Common myeloid progenitor, CD34-positive (primary cell): ENCODE data around the gene BAIAP2.
A peak's percentile ranks its signal among the peaks of the same experiment; 100 is the strongest.
"Not testable (repeated sequence)": the region's sequence is repeated elsewhere in the genome, so short reads cannot be mapped to it uniquely, and the experiment has no call there.

Source experiments
- CTCF ChIA-PET: fragments of 350-600 bp; sonication (Branson Sonifier 250); formaldehyde crosslinking; loops from one replicate; lab custom pipeline; 2021; ENCODE audit warnings: antibody characterized with exemption; lab: Charles Lee
- POLR2A ChIA-PET: fragments of 350-600 bp; sonication (Branson Sonifier 250); formaldehyde crosslinking; loops from one replicate; lab custom pipeline; 2021; ENCODE audit warnings: antibody characterized with exemption; lab: Charles Lee
- DNase-seq, 3 donors: peaks; one replicate each; pipeline versions ENCODE4 v3.0.0 to v3.0.0-alpha.2; 2013
- H3K27ac ChIP-seq, 2 experiments: 1 replicate in 1 of 2; 2 replicates in 1 of 2; pipeline ENCODE4 v1.7.0; 2013; ENCODE audit warnings: inconsistent platforms in 2 of 2, low read length in 2 of 2, mild to moderate bottlenecking in 2 of 2, low read depth in 1 of 2, moderate library complexity in 1 of 2; ENCODE audit not compliant: severe bottlenecking in 2 of 2, insufficient read depth in 1 of 2, poor library complexity in 1 of 2
- H3K27me3 ChIP-seq, 5 experiments: replicated peaks in 2 of 5; 1 replicate in 3 of 5; 2 replicates in 2 of 5; pipeline versions ENCODE4 v1.6.1 to v1.7.0; 2013; ENCODE audit warnings: low read length in 4 of 5, mild to moderate bottlenecking in 2 of 5, moderate library complexity in 2 of 5, inconsistent platforms in 1 of 5; ENCODE audit not compliant: insufficient read depth in 5 of 5, control insufficient read depth in 4 of 5
- H3K36me3 ChIP-seq, 4 experiments: 1 replicate in 2 of 4; 2 replicates in 2 of 4; pipeline versions ENCODE4 v1.6.1 to v1.7.0; 2013; ENCODE audit warnings: low read length in 3 of 4, control low read depth in 1 of 4, mild to moderate bottlenecking in 1 of 4; ENCODE audit not compliant: control insufficient read depth in 4 of 4, insufficient read depth in 4 of 4
- H3K4me1 ChIP-seq, 4 experiments: 1 replicate in 3 of 4; 2 replicates in 1 of 4; pipeline versions ENCODE4 v1.6.1 to v1.7.1; 2013; ENCODE audit warnings: low read length in 3 of 4, mild to moderate bottlenecking in 3 of 4, control low read depth in 1 of 4, inconsistent platforms in 1 of 4, moderate library complexity in 1 of 4; ENCODE audit not compliant: control insufficient read depth in 4 of 4, insufficient read depth in 4 of 4; ENCODE audit errors: control extremely low read depth in 1 of 4
- H3K4me3 ChIP-seq, 7 experiments: 1 replicate in 4 of 7; 2 replicates in 3 of 7; pipeline versions ENCODE4 v1.5.1 to v1.7.0; 2013; ENCODE audit warnings: mild to moderate bottlenecking in 7 of 7, low read length in 6 of 7, moderate library complexity in 6 of 7, inconsistent platforms in 2 of 7, low read depth in 2 of 7, control low read depth in 1 of 7; ENCODE audit not compliant: insufficient read depth in 4 of 7, control insufficient read depth in 1 of 7; ENCODE audit errors: extremely low read depth in 1 of 7
- H3K9me3 ChIP-seq, 5 experiments: 1 replicate in 4 of 5; 2 replicates in 1 of 5; pipeline versions ENCODE4 v1.6.1 to v1.7.1; 2013; ENCODE audit warnings: low read length in 4 of 5, mild to moderate bottlenecking in 2 of 5, inconsistent platforms in 1 of 5, low read depth in 1 of 5, moderate library complexity in 1 of 5; ENCODE audit not compliant: control insufficient read depth in 4 of 5, insufficient read depth in 2 of 5; ENCODE audit errors: control extremely low read depth in 1 of 5
- WGBS: methylation state at CpG from one replicate; pipeline ENCODE4 v1.1.5; 2013; ENCODE audit not compliant: insufficient coverage; 5-methylcytosine and 5-hydroxymethylcytosine counted together

Gene BAIAP2

DNA sequence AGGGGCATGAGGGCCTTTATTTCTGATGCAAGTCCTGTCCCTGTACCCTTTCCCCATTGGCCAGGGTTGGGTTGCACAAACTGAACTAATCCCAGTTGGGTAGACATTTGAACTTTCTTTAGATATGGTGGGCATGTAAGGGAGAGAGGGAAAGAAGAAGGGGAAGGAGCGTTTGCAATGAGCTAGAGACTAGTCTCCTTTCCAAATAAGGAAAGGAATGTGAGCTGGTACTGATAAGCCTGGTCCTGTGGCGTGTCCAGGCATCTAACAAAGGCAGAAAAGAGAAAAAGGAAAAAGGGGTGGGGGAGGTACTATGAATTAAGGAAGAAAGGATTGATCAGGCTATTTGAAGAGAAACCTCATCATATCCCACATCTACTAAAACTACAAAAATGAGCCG is 23.0 kb upstream of the BAIAP2 start:
- 100% methylated on average over 1 of the region's 3 CpGs for WGBS
- DNase-seq, result no peak

GRCh38 chr17:81012574-81013447 is 22.1 kb upstream of the BAIAP2 start:
- CTCF ChIA-PET, result interaction anchor here (1.0 kb wide), 1 partner anchor 11 kb away, joined by 3 read pairs; no protein-coding TSS in a partner anchor
- 96% methylated on average over 13 of the region's 13 CpGs for WGBS
- Histone ChIP-seq H3K9me3 (peaks cover 3 to 12% (median 3%) of the 10 kb centered on the region in 5 experiments), H3K36me3 (no peaks in the 10 kb centered on the region), H3K27me3 (no peaks in the 10 kb centered on the region), H3K27ac (no peak overlapping the region), H3K4me3 (no peak overlapping the region), H3K4me1 (peaks cover 0 to 19% (median 11%) of the 10 kb centered on the region in 4 experiments)
- POLR2A ChIA-PET, result no interaction called here
- no peak for DNase-seq

More for the DNA sequence above, 23.0 kb upstream of the BAIAP2 start:
- no peaks in the 10 kb centered on the region for H3K27me3 ChIP-seq
- ChIA-PET CTCF (no interaction called here), POLR2A (no interaction called here)
- no peak overlapping the region for H3K27ac ChIP-seq
- H3K4me1 ChIP-seq, result peaks cover 0 to 10% (median 3%) of the 10 kb centered on the region in 4 experiments
- no peak overlapping the region for H3K4me3 ChIP-seq
- no peaks in the 10 kb centered on the region for H3K36me3 ChIP-seq
- H3K9me3 ChIP-seq, result peaks cover 3 to 12% (median 3%) of the 10 kb centered on the region in 5 experiments

DNA sequence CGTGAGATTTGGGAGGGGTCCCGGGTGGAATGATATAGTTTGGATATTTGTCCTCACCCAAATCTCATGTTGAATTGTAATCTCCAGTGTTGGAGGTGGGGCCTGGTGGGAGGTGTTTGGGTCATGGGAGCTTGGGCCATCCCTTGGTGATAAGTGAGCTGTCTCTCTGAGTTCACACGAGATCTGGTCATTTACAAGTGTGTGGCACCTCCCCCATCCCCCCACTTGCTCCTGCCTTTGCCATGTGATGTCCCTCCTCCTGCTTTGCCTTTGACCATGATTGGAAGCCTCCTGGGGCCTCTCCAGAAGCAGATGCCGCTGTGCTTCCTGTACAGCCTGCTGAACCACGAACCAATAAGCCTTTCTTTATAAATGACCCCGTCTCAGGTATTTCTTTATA is 21.3 kb upstream of the BAIAP2 start:
- ChIA-PET CTCF (interaction anchor here (1.0 to 1.1 kb wide), 1 partner anchor 10 kb away, joined by 3 to 4 read pairs; no protein-coding TSS in a partner anchor), POLR2A (no interaction called here)
- Histone ChIP-seq H3K27me3 (no peaks in the 10 kb centered on the region), H3K36me3 (no peaks in the 10 kb centered on the region), H3K4me3 (no peak overlapping the region), H3K9me3 (peaks cover 3 to 12% (median 3%) of the 10 kb centered on the region in 5 experiments), H3K27ac (no peak overlapping the region), H3K4me1 (peaks cover 0 to 27% (median 19%) of the 10 kb centered on the region in 4 experiments)
- 100% methylated on average over 2 of the region's 6 CpGs for WGBS
- no peak for DNase-seq

DNA sequence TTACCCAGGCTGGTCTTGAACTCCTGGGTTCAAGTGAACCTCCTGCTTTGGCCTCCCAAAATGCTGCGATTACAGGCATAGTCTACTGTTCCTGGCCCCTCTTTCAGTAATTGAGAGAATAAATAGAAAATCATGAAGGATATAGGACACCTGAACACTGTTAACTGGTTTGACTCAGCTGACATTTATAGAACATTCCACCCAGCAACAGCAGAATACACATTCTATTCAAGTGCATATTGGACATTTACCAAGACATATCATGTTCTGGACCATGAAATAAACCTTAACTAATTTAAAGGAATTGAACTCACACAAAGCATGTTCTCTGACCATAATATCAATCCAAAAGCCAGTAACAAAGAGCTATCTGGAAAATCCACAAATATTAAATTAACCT is 19.8 kb upstream of the BAIAP2 start:
- H3K4me3 ChIP-seq, result no peak overlapping the region
- peaks cover 0 to 29% (median 28%) of the 10 kb centered on the region in 4 experiments for H3K4me1 ChIP-seq
- POLR2A ChIA-PET, result no interaction called here
- no peaks in the 10 kb centered on the region for H3K36me3 ChIP-seq
- H3K9me3 ChIP-seq, result peaks cover 3 to 12% (median 3%) of the 10 kb centered on the region in 5 experiments
- WGBS, result 100% methylated on average over 1 of the region's 1 CpG
- H3K27me3 ChIP-seq, result no peaks in the 10 kb centered on the region
- CTCF ChIA-PET, result interaction anchor here (1.0 kb wide), 1 partner anchor 26 kb away, joined by 3 read pairs; no protein-coding TSS in a partner anchor
- DNase-seq, result no peak
- H3K27ac ChIP-seq, result no peak overlapping the region

- CTCF ChIA-PET, result no interaction called here
Observed at GRCh38 chr17:81016575-81016974, 18.4 kb upstream of the BAIAP2 start.

DNA sequence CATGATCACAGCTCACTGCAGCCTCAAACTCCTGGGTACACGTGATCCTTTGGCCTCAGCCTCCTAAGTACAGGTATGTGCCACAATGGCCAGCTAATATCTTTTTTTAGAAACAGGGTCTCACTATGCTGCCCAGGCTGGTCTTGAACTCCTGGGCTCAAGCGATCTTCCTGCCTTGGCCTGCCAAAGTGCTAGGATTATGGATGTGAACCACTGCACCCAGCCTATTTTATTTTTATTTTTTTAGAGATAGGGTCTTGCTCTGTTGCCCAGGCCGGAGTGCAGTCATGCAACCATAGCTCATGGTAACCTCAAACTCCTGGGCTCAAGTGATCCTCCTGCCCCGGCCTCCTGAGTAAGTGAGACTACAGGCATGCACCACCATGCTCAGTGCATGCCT is 17.6 kb upstream of the BAIAP2 start:
- 100% methylated on average over 3 of the region's 4 CpGs for WGBS
- not testable (repeated sequence) for H3K9me3 ChIP-seq, H3K36me3 ChIP-seq, DNase-seq, H3K27me3 ChIP-seq
- Histone ChIP-seq H3K4me3 (peak overlapping the region in 3 of 7 experiments; percentile 61 to 79 (median 62)), H3K4me1 (peaks cover 0 to 31% (median 29%) of the 10 kb centered on the region in 4 experiments), H3K27ac (peak overlapping the region in 1 of 2 experiments; percentile 83)
- ChIA-PET POLR2A (interaction anchor here (0.6 to 1.0 kb wide), 2 partner anchors 12 to 17 kb away, joined by 3 to 5 read pairs; partner anchors contain the start of gene BAIAP2), CTCF (interaction anchor here (0.9 to 3.4 kb wide), 3 partner anchors 12 to 87 kb away, joined by 3 to 16 read pairs (median 4); no protein-coding TSS in a partner anchor)

More at GRCh38 chr17:81016575-81016974, 18.4 kb upstream of the BAIAP2 start:
- Histone ChIP-seq H3K36me3 (no peaks in the 10 kb centered on the region), H3K27ac (no peak overlapping the region), H3K4me1 (peaks cover 0 to 31% (median 29%) of the 10 kb centered on the region in 4 experiments), H3K4me3 (no peak overlapping the region), H3K27me3 (no peaks in the 10 kb centered on the region), H3K9me3 (peaks cover 0 to 3% (median 3%) of the 10 kb centered on the region in 5 experiments)
- POLR2A ChIA-PET, result no interaction called here
- WGBS, result 100% methylated on average over 2 of the region's 2 CpGs
- DNase-seq, result no peak
